Measurements from ENCODE around the gene SLC25A4. TPM values are rescaled to one million over a fixed set of nuclear protein-coding genes. Genes with fewer than 3 reads are reported as not detected.

SLC25A4 gene
- total RNA-seq, 4 donors from 2014 or later, result 17.3 to 64.4 (median 37.1) TPM

- H3K4me1 ChIP-seq, result no peaks in the 10 kb centered on the region
- no peaks in the 10 kb centered on the region for H3K9me3 ChIP-seq
- H3K27ac ChIP-seq, result no peak overlapping the region
- H3K4me3 ChIP-seq, result no peak overlapping the region
- no peak for TF ChIP-seq POLR2A (IDR thresholded peaks at IDR 0.05)
- TF ChIP-seq, protein P1, sequence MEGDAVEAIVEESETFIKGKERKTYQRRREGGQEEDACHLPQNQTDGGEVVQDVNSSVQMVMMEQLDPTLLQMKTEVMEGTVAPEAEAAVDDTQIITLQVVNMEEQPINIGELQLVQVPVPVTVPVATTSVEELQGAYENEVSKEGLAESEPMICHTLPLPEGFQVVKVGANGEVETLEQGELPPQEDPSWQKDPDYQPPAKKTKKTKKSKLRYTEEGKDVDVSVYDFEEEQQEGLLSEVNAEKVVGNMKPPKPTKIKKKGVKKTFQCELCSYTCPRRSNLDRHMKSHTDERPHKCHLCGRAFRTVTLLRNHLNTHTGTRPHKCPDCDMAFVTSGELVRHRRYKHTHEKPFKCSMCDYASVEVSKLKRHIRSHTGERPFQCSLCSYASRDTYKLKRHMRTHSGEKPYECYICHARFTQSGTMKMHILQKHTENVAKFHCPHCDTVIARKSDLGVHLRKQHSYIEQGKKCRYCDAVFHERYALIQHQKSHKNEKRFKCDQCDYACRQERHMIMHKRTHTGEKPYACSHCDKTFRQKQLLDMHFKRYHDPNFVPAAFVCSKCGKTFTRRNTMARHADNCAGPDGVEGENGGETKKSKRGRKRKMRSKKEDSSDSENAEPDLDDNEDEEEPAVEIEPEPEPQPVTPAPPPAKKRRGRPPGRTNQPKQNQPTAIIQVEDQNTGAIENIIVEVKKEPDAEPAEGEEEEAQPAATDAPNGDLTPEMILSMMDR (IDR thresholded peaks at IDR 0.05), result peak; percentile 55 to 84 (median 80)
- no peak for DNase-seq
- no peaks in the 10 kb centered on the region for H3K27me3 ChIP-seq
- H3K36me3 ChIP-seq, result no peaks in the 10 kb centered on the region
Observed at GRCh38 chr4:185134307-185134869, 8.7 kb upstream of the SLC25A4 start.

DNA sequence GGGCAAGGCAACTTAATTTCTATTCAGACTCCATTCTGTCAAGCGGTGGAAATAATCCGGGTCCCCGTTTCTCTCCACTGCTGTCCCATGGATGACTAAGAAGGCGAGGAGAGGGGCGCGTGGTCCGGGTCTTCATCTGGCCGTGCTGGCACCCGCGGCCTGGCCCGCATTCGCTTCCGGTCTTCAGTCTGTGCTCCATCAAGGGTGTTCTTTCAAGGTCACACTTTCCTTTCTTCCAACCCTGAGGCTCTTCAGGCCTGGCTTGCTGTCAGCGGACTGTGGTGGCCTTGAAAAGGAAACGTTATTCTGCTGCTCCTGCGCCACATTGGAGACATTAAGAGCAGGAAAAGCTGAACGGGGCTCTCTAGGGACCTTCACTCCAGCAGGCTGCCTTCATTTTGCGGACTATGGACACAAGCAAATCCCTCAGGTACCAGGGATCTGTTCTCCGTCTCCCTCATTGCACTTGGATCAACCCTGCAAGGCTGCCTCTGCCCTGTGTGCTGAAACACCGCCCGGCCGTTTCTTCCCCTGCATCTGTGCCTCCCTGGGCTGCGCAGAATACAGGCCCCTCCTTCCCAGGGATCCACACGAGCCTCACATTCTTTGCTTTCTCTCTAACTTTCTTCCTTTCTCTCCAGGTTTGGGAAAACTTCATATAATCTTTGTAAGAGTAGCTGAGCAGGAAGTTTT is 5.7 kb upstream of the SLC25A4 start:
- Histone ChIP-seq H3K27ac (no peak overlapping the region), H3K27me3 (no peaks in the 10 kb centered on the region), H3K36me3 (no peaks in the 10 kb centered on the region), H3K9me3 (no peaks in the 10 kb centered on the region), H3K4me1 (peaks cover 0 to 3% (median 0%) of the 10 kb centered on the region in 4 donors), H3K4me3 (no peak overlapping the region)
- no peak for DNase-seq
- no peak for TF ChIP-seq POLR2A (IDR thresholded peaks at IDR 0.05)
- TF ChIP-seq, protein P1 (IDR thresholded peaks at IDR 0.05), result no peak

GRCh38 chr4:185138161-185138560 is 4.9 kb upstream of the SLC25A4 start:
- H3K27me3 ChIP-seq, result no peaks in the 10 kb centered on the region
- TF ChIP-seq POLR2A (IDR thresholded peaks at IDR 0.05), result no peak
- TF ChIP-seq, protein P1 (IDR thresholded peaks at IDR 0.05), result no peak
- H3K4me1 ChIP-seq, result peaks cover 0 to 5% (median 0%) of the 10 kb centered on the region in 4 donors
- no peak for DNase-seq
- no peaks in the 10 kb centered on the region for H3K9me3 ChIP-seq
- no peak overlapping the region for H3K27ac ChIP-seq
- H3K4me3 ChIP-seq, result no peak overlapping the region
- no peaks in the 10 kb centered on the region for H3K36me3 ChIP-seq

- H3K4me3 ChIP-seq, result no peak overlapping the region
- peaks cover 0 to 5% (median 4%) of the 10 kb centered on the region in 4 donors for H3K4me1 ChIP-seq
- DNase-seq, result no peak
- H3K27ac ChIP-seq, result no peak overlapping the region
- TF ChIP-seq, protein P1 (IDR thresholded peaks at IDR 0.05), result no peak
- no peak for TF ChIP-seq POLR2A (IDR thresholded peaks at IDR 0.05)
- no peaks in the 10 kb centered on the region for H3K9me3 ChIP-seq
- H3K36me3 ChIP-seq, result no peaks in the 10 kb centered on the region
- no peaks in the 10 kb centered on the region for H3K27me3 ChIP-seq
Observed at GRCh38 chr4:185139736-185140135, 3.3 kb upstream of the SLC25A4 start.

DNA sequence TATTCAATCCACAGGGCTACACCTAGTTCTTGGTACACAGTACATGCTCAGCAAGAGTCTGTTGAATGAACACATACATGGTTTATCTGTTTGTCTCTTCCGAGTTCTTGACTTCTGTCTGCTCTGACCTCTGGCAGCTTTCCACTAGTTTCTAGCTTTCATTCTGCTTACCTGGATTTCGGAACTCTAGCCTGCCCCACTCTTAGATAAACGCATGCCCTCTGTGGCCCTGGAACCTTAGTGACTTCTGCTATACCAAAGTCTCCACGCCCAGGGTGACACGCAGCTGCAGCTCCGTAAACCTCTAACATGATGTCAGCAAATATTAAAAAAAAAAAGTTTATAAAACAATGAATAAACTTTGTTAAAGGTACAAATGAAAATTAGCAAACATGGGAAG is 1.3 kb upstream of the SLC25A4 start:
- Histone ChIP-seq H3K4me3 (no peak overlapping the region), H3K4me1 (peaks cover 0 to 9% (median 4%) of the 10 kb centered on the region in 4 donors), H3K9me3 (no peaks in the 10 kb centered on the region), H3K27ac (no peak overlapping the region), H3K36me3 (no peaks in the 10 kb centered on the region), H3K27me3 (no peaks in the 10 kb centered on the region)
- TF ChIP-seq, protein P1 (IDR thresholded peaks at IDR 0.05), result no peak
- no peak for TF ChIP-seq POLR2A (IDR thresholded peaks at IDR 0.05)
- no peak for DNase-seq

All from Peyer's patch (tissue), 4 donors.